Ovary (tissue), 3 donors: ENCODE results near the gene CCNI2.

Source experiments
- CTCF ChIP-seq, 3 donors: fragments of 450-650 bp in 2 of 3; fragments of 200-600 bp in 1 of 3; IDR thresholded peaks; one replicate each; pipeline versions ENCODE4 v1.5.1 to v1.8.0; 2016 to 2022; ENCODE audit warnings: antibody characterized with exemption in 3 of 3, mild to moderate bottlenecking in 1 of 3
- EP300 ChIP-seq: sonication (generic); formaldehyde crosslinking; IDR thresholded peaks from one replicate; pipeline ENCODE4 v1.6.1; 2017; ENCODE audit warnings: antibody characterized with exemption
- POLR2A ChIP-seq: fragments of 450-650 bp; IDR thresholded peaks from one replicate; pipeline ENCODE4 v1.6.1; 2017; ENCODE audit warnings: antibody characterized with exemption, mild to moderate bottlenecking, moderate library complexity
- donor health status: DM: no; HTN: no; CAD: no.

DNA sequence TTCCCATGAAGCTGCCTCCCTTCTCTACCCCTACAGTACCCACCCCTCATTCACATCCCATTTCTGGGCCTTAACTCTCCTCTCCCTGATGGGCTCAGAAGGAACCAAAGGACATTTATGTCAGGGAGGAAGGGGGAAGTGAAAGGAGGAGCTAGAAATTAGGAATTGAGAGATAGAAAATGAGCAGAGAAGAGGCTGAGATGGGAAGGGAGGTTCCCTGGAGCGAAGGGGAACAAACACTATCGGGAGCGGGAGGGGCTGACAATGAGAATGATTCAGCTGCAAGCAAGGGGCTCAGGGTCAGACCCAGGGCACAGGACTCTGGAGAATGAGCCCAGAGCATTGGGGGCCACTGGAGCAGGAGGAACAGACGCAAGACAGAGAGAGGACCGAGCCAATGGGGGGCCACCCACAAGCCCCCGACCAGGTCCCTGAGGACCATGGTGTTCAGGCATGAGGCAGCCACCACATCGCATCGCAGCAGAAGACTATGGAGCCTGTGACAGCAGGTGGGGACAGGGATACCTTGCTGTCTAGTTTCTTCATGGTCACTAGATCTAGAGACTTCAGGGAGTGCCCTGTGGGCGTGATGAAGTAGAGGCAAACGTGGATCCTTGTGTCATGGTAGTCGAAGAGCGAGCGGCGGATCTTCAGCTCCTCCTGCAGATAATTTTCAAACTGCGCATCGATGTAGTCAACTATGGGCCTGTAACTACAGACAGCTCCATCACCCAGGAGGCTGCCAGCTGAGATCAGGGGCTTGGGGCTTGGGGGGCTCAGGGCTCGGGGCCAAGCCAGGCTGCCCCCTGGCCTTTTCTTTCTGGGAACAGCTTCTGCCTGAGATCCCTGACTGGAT, 16.2 kb downstream of the CCNI2 start:
- TF ChIP-seq CTCF (IDR thresholded peaks at IDR 0.05), result no peak
- TF ChIP-seq POLR2A, result no peak
- TF ChIP-seq EP300, result no peak
